Tibial artery (tissue), 4 donors: ENCODE measurements around the gene TBCA.

Experiments used
- DNase-seq, 2 donors: peaks; one replicate each; pipeline ENCODE4 v3.0.0-alpha.2; 2019
- H3K27ac ChIP-seq, 2 donors: fragments of 200-600 bp; sonication (generic) in 1 of 2; 1 replicate in 1 of 2; 2 replicates in 1 of 2; pipeline ENCODE4 v1.5.1; 2018 to 2019; ENCODE audit warnings: mild to moderate bottlenecking in 1 of 2
- H3K27me3 ChIP-seq, 2 donors: fragments of 200-600 bp; sonication (generic) in 1 of 2; one replicate each; pipeline versions ENCODE4 v1.5.1 to v1.6.0; 2016 to 2019
- H3K36me3 ChIP-seq, 3 donors: fragments of 200-600 bp; sonication (generic) in 2 of 3; one replicate each; pipeline ENCODE4 v1.5.1; 2016 to 2019; ENCODE audit warnings: mild to moderate bottlenecking in 2 of 3
- H3K4me1 ChIP-seq, 4 donors: fragments of 200-600 bp; sonication (generic) in 2 of 4; 1 replicate in 3 of 4; 2 replicates in 1 of 4; pipeline ENCODE4 v1.5.1; 2016 to 2019
- H3K4me3 ChIP-seq, 2 donors: fragments of 200-600 bp; sonication (generic) in 1 of 2; 1 replicate in 1 of 2; 2 replicates in 1 of 2; pipeline ENCODE4 v1.5.1; 2018 to 2019; ENCODE audit warnings: mild to moderate bottlenecking in 2 of 2
- H3K9me3 ChIP-seq, 3 donors: fragments of 200-600 bp; sonication (generic) in 1 of 3; one replicate each; pipeline ENCODE4 v1.5.1; 2016 to 2019
- CTCF ChIP-seq, 2 experiments: fragments of 200-600 bp in 1 of 2; fragments of 450-650 bp in 1 of 2; IDR thresholded peaks; one replicate each; pipeline ENCODE4 v1.5.1; 2017 to 2019; ENCODE audit warnings: antibody characterized with exemption in 2 of 2, mild to moderate bottlenecking in 1 of 2, moderate library complexity in 1 of 2
- intact Hi-C: fragments of 100-400 bp; cut with DNase I; formaldehyde crosslinking; loops from one replicate; pipeline ENCODE4 v1.15.0; 2023; ENCODE audit warnings: low total_unique reads

TBCA gene

GRCh38 chr5:77777911-77778310 lies 1.8 kb upstream of the TBCA start:
- Histone ChIP-seq H3K4me1 (peaks cover 0 to 28% (median 17%) of the 10 kb centered on the region in 4 donors), H3K27me3 (no peaks in the 10 kb centered on the region), H3K9me3 (no peaks in the 10 kb centered on the region), H3K27ac (no peak overlapping the region), H3K36me3 (no peaks in the 10 kb centered on the region), H3K4me3 (no peak overlapping the region)
- intact Hi-C loops, result no loop called here
- TF ChIP-seq CTCF (IDR thresholded peaks at IDR 0.05), result no peak
- no peak for DNase-seq

- Histone ChIP-seq H3K27ac (no peak overlapping the region), H3K9me3 (no peaks in the 10 kb centered on the region), H3K4me1 (peaks cover 0 to 33% (median 18%) of the 10 kb centered on the region in 4 donors), H3K27me3 (no peaks in the 10 kb centered on the region), H3K36me3 (no peaks in the 10 kb centered on the region), H3K4me3 (no peak overlapping the region)
- intact Hi-C loops, result no loop called here
- no peak for DNase-seq
- no peak for TF ChIP-seq CTCF (IDR thresholded peaks at IDR 0.05)
These were observed 1.2 kb upstream of the TBCA start for GRCh38 chr5:77777281-77777892.

- intact Hi-C loops, result no loop called here
- Histone ChIP-seq H3K4me3 (peak overlapping the region; percentile 76 to 86), H3K9me3 (no peaks in the 10 kb centered on the region), H3K27me3 (no peaks in the 10 kb centered on the region), H3K4me1 (peaks cover 0 to 37% (median 18%) of the 10 kb centered on the region in 4 donors), H3K27ac (peak overlapping the region; percentile 97), H3K36me3 (no peaks in the 10 kb centered on the region)
- TF ChIP-seq CTCF (IDR thresholded peaks at IDR 0.05), result no peak
- no peak for DNase-seq
These were observed 541 bp upstream of the TBCA start for GRCh38 chr5:77776554-77777206.

- no peak for DNase-seq
- H3K4me3 ChIP-seq, result peak overlapping the region; percentile 76 to 86
- H3K27me3 ChIP-seq, result no peaks in the 10 kb centered on the region
- peaks cover 0 to 51% (median 20%) of the 10 kb centered on the region in 4 donors for H3K4me1 ChIP-seq
- no peaks in the 10 kb centered on the region for H3K9me3 ChIP-seq
- peaks cover 0 to 6% (median 0%) of the 10 kb centered on the region in 3 donors for H3K36me3 ChIP-seq
- intact Hi-C loops, result no loop called here
- no peak for TF ChIP-seq CTCF (IDR thresholded peaks at IDR 0.05)
- H3K27ac ChIP-seq, result peak overlapping the region; percentile 97
These were observed 954 bp downstream of the TBCA start for GRCh38 chr5:77774981-77775789.

GRCh38 chr5:77773734-77774280 lies 2.3 kb downstream of the TBCA start:
- intact Hi-C loops, result no loop called here
- no peak for TF ChIP-seq CTCF (IDR thresholded peaks at IDR 0.05)
- DNase-seq, result no peak
- Histone ChIP-seq H3K36me3 (peaks cover 0 to 10% (median 0%) of the 10 kb centered on the region in 3 donors), H3K4me3 (no peak overlapping the region), H3K27me3 (no peaks in the 10 kb centered on the region), H3K9me3 (no peaks in the 10 kb centered on the region), H3K27ac (no peak overlapping the region), H3K4me1 (peaks cover 0 to 55% (median 24%) of the 10 kb centered on the region in 4 donors)
